Mesothelial cell of epicardium (in vitro differentiated cells): ENCODE data around the gene TEX48. TPM values are rescaled to one million over a fixed set of nuclear protein-coding genes. Genes with fewer than 3 reads are reported as not detected.

Source experiments
- DNase-seq, 2 experiments: peaks; one replicate each; pipeline ENCODE4 v3.0.0; 2021; ENCODE audit warnings: low spot score in 2 of 2; ENCODE audit not compliant: unreplicated experiment in 2 of 2
- H3K27ac Mint-ChIP-seq: 2 replicates; pipeline ENCODE4 v1.8.0; 2021; ENCODE audit warnings: mixed read lengths
- H3K27me3 Mint-ChIP-seq: 2 replicates; pipeline ENCODE4 v1.8.0; 2021; ENCODE audit warnings: low read depth, mixed read lengths
- H3K36me3 Mint-ChIP-seq: 2 replicates; pipeline ENCODE4 v1.8.0; 2021; ENCODE audit warnings: mixed read lengths
- H3K4me1 Mint-ChIP-seq: 2 replicates; pipeline ENCODE4 v1.8.0; 2021; ENCODE audit warnings: mixed read lengths
- H3K4me3 Mint-ChIP-seq: 2 replicates; pipeline ENCODE4 v1.8.0; 2021; ENCODE audit warnings: mild to moderate bottlenecking, moderate library complexity, mixed read lengths
- H3K9me3 Mint-ChIP-seq: 2 replicates; pipeline ENCODE4 v1.8.0; 2021; ENCODE audit warnings: mixed read lengths
- total RNA-seq: library from RNA; stranded (reverse); gene quantifications from 3 replicates; pipeline ENCODE4 v1.2.1, GENCODE V29; 2021
- TF ChIP-seq, protein P1 (sequence below): fragments of 200-600 bp; sonication (generic); IDR thresholded peaks from one replicate; pipeline ENCODE4 v1.5.0; 2021; ENCODE audit warnings: antibody characterized with exemption; ENCODE audit not compliant: unreplicated experiment

Gene TEX48
- total RNA-seq, 1 donor from 2014 or later, result not detected

DNA sequence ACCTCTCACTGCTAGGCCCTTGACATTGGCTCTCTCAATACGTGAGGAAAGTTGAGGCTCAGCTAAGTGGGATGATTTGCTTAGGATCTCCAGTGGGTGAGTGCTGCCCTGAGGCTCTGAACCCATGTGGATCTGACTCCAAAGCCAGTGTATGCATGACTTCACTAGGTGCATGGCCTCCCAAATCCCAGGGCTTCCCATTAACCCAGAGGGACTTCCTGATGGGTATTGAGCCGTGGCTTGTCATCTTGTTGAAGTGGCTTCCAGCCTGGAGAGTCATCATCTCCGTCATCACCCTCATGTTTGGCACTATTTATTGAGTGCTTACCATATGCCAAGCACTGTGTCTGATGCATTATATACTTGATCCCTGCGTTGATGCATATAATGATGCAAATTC lies 37.3 kb upstream of the TEX48 start:
- H3K27me3 Mint-ChIP-seq, result peaks cover 31% of the 10 kb centered on the region

GRCh38 chr9:114718801-114719221 lies 36.8 kb upstream of the TEX48 start:
- TF ChIP-seq, protein P1, sequence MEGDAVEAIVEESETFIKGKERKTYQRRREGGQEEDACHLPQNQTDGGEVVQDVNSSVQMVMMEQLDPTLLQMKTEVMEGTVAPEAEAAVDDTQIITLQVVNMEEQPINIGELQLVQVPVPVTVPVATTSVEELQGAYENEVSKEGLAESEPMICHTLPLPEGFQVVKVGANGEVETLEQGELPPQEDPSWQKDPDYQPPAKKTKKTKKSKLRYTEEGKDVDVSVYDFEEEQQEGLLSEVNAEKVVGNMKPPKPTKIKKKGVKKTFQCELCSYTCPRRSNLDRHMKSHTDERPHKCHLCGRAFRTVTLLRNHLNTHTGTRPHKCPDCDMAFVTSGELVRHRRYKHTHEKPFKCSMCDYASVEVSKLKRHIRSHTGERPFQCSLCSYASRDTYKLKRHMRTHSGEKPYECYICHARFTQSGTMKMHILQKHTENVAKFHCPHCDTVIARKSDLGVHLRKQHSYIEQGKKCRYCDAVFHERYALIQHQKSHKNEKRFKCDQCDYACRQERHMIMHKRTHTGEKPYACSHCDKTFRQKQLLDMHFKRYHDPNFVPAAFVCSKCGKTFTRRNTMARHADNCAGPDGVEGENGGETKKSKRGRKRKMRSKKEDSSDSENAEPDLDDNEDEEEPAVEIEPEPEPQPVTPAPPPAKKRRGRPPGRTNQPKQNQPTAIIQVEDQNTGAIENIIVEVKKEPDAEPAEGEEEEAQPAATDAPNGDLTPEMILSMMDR, result no peak
- H3K4me1 Mint-ChIP-seq, result peaks cover 11% of the 10 kb centered on the region
- peaks cover 31% of the 10 kb centered on the region for H3K27me3 Mint-ChIP-seq
- H3K27ac Mint-ChIP-seq, result no peak overlapping the region
- no peak for DNase-seq
- H3K9me3 Mint-ChIP-seq, result peaks cover 15% of the 10 kb centered on the region
- no peaks in the 10 kb centered on the region for H3K36me3 Mint-ChIP-seq
- H3K4me3 Mint-ChIP-seq, result no peak overlapping the region

More for the DNA sequence above, 37.3 kb upstream of the TEX48 start:
- Mint-ChIP-seq H3K4me3 (no peak overlapping the region), H3K9me3 (peaks cover 15% of the 10 kb centered on the region), H3K36me3 (no peaks in the 10 kb centered on the region), H3K4me1 (peaks cover 11% of the 10 kb centered on the region), H3K27ac (no peak overlapping the region)
- TF ChIP-seq, protein P1, result no peak
- no peak for DNase-seq

- DNase-seq, result no peak
- peaks cover 14% of the 10 kb centered on the region for H3K4me1 Mint-ChIP-seq
- TF ChIP-seq, protein P1, result no peak
- H3K36me3 Mint-ChIP-seq, result no peaks in the 10 kb centered on the region
- H3K27ac Mint-ChIP-seq, result no peak overlapping the region
- H3K9me3 Mint-ChIP-seq, result peaks cover 15% of the 10 kb centered on the region
- H3K4me3 Mint-ChIP-seq, result no peak overlapping the region
- H3K27me3 Mint-ChIP-seq, result peaks cover 31% of the 10 kb centered on the region
Observed at GRCh38 chr9:114717908-114718486, 36.0 kb upstream of the TEX48 start.

- TF ChIP-seq, protein P1, result no peak
- H3K9me3 Mint-ChIP-seq, result no peaks in the 10 kb centered on the region
Observed at GRCh38 chr9:114709636-114710035, 27.6 kb upstream of the TEX48 start.

GRCh38 chr9:114706711-114707110 lies 24.7 kb upstream of the TEX48 start:
- no peaks in the 10 kb centered on the region for H3K9me3 Mint-ChIP-seq
- no peak for DNase-seq
- H3K4me3 Mint-ChIP-seq, result no peak overlapping the region
- H3K27ac Mint-ChIP-seq, result no peak overlapping the region
- TF ChIP-seq, protein P1, result no peak
- H3K4me1 Mint-ChIP-seq, result peaks cover 6% of the 10 kb centered on the region
- H3K36me3 Mint-ChIP-seq, result no peaks in the 10 kb centered on the region
- H3K27me3 Mint-ChIP-seq, result peaks cover 22% of the 10 kb centered on the region

More at GRCh38 chr9:114709636-114710035, 27.6 kb upstream of the TEX48 start:
- Mint-ChIP-seq H3K36me3 (no peaks in the 10 kb centered on the region), H3K27ac (no peak overlapping the region), H3K27me3 (peaks cover 22% of the 10 kb centered on the region), H3K4me1 (peaks cover 11% of the 10 kb centered on the region), H3K4me3 (no peak overlapping the region)
- no peak for DNase-seq
